ENCODE data around the gene HOXB8.

The HOXB8 gene

GRCh38 chr17:48583708-48584222 lies 31.3 kb downstream of the HOXB8 start:
- ATAC-seq = no peak

GRCh38 chr17:48582750-48583069 lies 32.4 kb downstream of the HOXB8 start:
- no peak for ATAC-seq
- DNase-seq = no peak

More at GRCh38 chr17:48583708-48584222, 31.3 kb downstream of the HOXB8 start:
- no peak for DNase-seq

GRCh38 chr17:48579760-48580554 lies 35.1 kb downstream of the HOXB8 start:
- DNase-seq (no peak), ATAC-seq (no peak)

GRCh38 chr17:48579471-48579759 lies 35.7 kb downstream of the HOXB8 start:
- no peak for ATAC-seq

GRCh38 chr17:48578616-48579470 lies 36.2 kb downstream of the HOXB8 start:
- DNase-seq (no peak), ATAC-seq (peak; percentile 62)

More at GRCh38 chr17:48579471-48579759, 35.7 kb downstream of the HOXB8 start:
- no peak for DNase-seq

GRCh38 chr17:48577946-48578615 lies 37.0 kb downstream of the HOXB8 start, which contains the start of gene HOXB4:
Gene HOXB4 (minus strand): TSS chr17:48578350. CDS start chr17:48578319, 31 bp downstream.
- DNase-seq = peak; percentile 77
- peak; percentile 64 for ATAC-seq

GRCh38 chr17:48577330-48577945 lies 37.7 kb downstream of the HOXB8 start:
- no peak for DNase-seq
- ATAC-seq = no peak

GRCh38 chr17:48576479-48577309 lies 38.4 kb downstream of the HOXB8 start:
- no peak for DNase-seq
- no peak for ATAC-seq

GRCh38 chr17:48575673-48576478 lies 39.2 kb downstream of the HOXB8 start:
- no peak for DNase-seq
- ATAC-seq = no peak

GRCh38 chr17:48575066-48575582 lies 40.0 kb downstream of the HOXB8 start:
- ATAC-seq (no peak), DNase-seq (no peak)

GRCh38 chr17:48574505-48575065 lies 40.5 kb downstream of the HOXB8 start:
- DNase-seq = no peak
- ATAC-seq = no peak

GRCh38 chr17:48571826-48572417 lies 43.2 kb downstream of the HOXB8 start:
- ATAC-seq (no peak), DNase-seq (no peak)

GRCh38 chr17:48571024-48571818 lies 43.9 kb downstream of the HOXB8 start:
- DNase-seq (no peak), ATAC-seq (no peak)

- ATAC-seq = no peak
- no peak for DNase-seq
Observed at GRCh38 chr17:48570325-48571023, 44.6 kb downstream of the HOXB8 start.

GRCh38 chr17:48569674-48570324 lies 45.3 kb downstream of the HOXB8 start:
- ATAC-seq (no peak), DNase-seq (no peak)

- ATAC-seq = no peak
- no peak for DNase-seq
Observed at GRCh38 chr17:48569240-48569582, 45.9 kb downstream of the HOXB8 start.

GRCh38 chr17:48568499-48569239 lies 46.4 kb downstream of the HOXB8 start:
- ATAC-seq (no peak), DNase-seq (no peak)

All from stimulated activated naive CD8-positive, alpha-beta T cell treated with anti-CD3 and anti-CD28 coated beads, Interleukin-15, Interleukin-2, amounts not matched to agents 100 U/mL and 50 U/mL, for 24 hours (primary cell).